DMS 273 treated with DMSO at 0.1 percent for 48 hours (cell line): ENCODE measurements around the gene ANKRD65.
"Not testable (repeated sequence)": the region's sequence is repeated elsewhere in the genome, so short reads cannot be mapped to it uniquely, and the experiment has no call there.

Experiments used
- DNase-seq: peaks from one replicate; lab custom pipeline; 2025; lab: John Stamatoyannopoulos, UW

Gene ANKRD65

GRCh38 chr1:1370094-1370493 lies 51.0 kb downstream of the ANKRD65 start:
- DNase-seq: not testable (repeated sequence)
